RWPE2 (cell line): ENCODE data around the gene WEE1.

ENCODE experiments used
- ATAC-seq: fragments of 200-7000 bp; cut with Tn5 transposase; 3 replicates; pipeline ENCODE4 v1.9.1; 2021; ENCODE audit warnings: low read depth
- DNase-seq: peaks from one replicate; pipeline ENCODE4 v3.0.0-alpha.2; 2020; ENCODE audit warnings: low spot score
- H3K27ac ChIP-seq: fragments of 450-650 bp; 2 replicates; pipeline ENCODE4 v1.5.1; 2017; ENCODE audit warnings: mild to moderate bottlenecking; ENCODE audit not compliant: poor library complexity, severe bottlenecking
- H3K27me3 ChIP-seq: fragments of 250-450 bp; sonication (Bioruptor Pico); 2 replicates; pipeline ENCODE4 v1.5.1; 2021; ENCODE audit warnings: mild to moderate bottlenecking, moderate library complexity; ENCODE audit not compliant: insufficient read depth, poor library complexity, severe bottlenecking
- H3K36me3 ChIP-seq: fragments of 250-450 bp; sonication (Bioruptor Pico); 2 replicates; pipeline ENCODE4 v1.5.1; 2020; ENCODE audit warnings: low read depth, mild to moderate bottlenecking, moderate library complexity
- H3K4me1 ChIP-seq: fragments of 250-450 bp; sonication (Bioruptor Pico); 2 replicates; pipeline ENCODE4 v1.5.1; 2021; ENCODE audit warnings: mild to moderate bottlenecking, moderate library complexity; ENCODE audit not compliant: insufficient read depth, poor library complexity, severe bottlenecking
- H3K4me3 ChIP-seq: fragments of 250-450 bp; sonication (Bioruptor Pico); 2 replicates; pipeline ENCODE4 v1.5.1; 2021; ENCODE audit warnings: mild to moderate bottlenecking, moderate library complexity; ENCODE audit not compliant: severe bottlenecking
- H3K9me3 ChIP-seq: fragments of 250-450 bp; sonication (Bioruptor Pico); 2 replicates; pipeline ENCODE4 v1.5.1; 2021; ENCODE audit warnings: mild to moderate bottlenecking, moderate library complexity; ENCODE audit not compliant: severe bottlenecking
- TF ChIP-seq, protein P1 (sequence below): fragments of 450-650 bp; IDR thresholded peaks from one replicate; pipeline ENCODE4 v1.5.1; 2017; ENCODE audit warnings: mild to moderate bottlenecking, moderate library complexity; ENCODE audit not compliant: poor library complexity, severe bottlenecking

The WEE1 gene

DNA sequence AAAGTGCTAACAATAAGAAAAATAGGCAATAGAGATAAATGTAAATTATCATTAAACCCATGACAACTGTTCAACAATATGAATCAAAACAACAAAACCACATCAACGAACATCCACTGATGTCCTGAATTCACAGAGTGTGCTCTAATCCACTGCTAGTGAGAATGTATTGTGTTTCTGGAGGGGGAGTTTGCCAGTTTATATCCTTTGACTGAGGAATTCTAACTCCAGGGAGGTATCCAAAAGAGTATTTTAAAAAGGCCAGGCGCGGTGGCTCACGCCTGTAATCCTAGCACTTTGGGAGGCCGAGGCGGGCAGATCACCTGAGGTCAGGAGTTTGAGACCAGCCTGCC lies 1.7 kb upstream of the WEE1 start:
- DNase-seq (no peak), ATAC-seq (no peak)
- no peaks in the 10 kb centered on the region for H3K27me3 ChIP-seq
- H3K4me3 ChIP-seq, result no peak overlapping the region
- H3K4me1 ChIP-seq, result peaks cover 36% of the 10 kb centered on the region
- no peaks in the 10 kb centered on the region for H3K9me3 ChIP-seq
- peaks cover 23% of the 10 kb centered on the region for H3K36me3 ChIP-seq
- TF ChIP-seq, protein P1, sequence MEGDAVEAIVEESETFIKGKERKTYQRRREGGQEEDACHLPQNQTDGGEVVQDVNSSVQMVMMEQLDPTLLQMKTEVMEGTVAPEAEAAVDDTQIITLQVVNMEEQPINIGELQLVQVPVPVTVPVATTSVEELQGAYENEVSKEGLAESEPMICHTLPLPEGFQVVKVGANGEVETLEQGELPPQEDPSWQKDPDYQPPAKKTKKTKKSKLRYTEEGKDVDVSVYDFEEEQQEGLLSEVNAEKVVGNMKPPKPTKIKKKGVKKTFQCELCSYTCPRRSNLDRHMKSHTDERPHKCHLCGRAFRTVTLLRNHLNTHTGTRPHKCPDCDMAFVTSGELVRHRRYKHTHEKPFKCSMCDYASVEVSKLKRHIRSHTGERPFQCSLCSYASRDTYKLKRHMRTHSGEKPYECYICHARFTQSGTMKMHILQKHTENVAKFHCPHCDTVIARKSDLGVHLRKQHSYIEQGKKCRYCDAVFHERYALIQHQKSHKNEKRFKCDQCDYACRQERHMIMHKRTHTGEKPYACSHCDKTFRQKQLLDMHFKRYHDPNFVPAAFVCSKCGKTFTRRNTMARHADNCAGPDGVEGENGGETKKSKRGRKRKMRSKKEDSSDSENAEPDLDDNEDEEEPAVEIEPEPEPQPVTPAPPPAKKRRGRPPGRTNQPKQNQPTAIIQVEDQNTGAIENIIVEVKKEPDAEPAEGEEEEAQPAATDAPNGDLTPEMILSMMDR, result no peak
- H3K27ac ChIP-seq, result peak overlapping the region; percentile 97

DNA sequence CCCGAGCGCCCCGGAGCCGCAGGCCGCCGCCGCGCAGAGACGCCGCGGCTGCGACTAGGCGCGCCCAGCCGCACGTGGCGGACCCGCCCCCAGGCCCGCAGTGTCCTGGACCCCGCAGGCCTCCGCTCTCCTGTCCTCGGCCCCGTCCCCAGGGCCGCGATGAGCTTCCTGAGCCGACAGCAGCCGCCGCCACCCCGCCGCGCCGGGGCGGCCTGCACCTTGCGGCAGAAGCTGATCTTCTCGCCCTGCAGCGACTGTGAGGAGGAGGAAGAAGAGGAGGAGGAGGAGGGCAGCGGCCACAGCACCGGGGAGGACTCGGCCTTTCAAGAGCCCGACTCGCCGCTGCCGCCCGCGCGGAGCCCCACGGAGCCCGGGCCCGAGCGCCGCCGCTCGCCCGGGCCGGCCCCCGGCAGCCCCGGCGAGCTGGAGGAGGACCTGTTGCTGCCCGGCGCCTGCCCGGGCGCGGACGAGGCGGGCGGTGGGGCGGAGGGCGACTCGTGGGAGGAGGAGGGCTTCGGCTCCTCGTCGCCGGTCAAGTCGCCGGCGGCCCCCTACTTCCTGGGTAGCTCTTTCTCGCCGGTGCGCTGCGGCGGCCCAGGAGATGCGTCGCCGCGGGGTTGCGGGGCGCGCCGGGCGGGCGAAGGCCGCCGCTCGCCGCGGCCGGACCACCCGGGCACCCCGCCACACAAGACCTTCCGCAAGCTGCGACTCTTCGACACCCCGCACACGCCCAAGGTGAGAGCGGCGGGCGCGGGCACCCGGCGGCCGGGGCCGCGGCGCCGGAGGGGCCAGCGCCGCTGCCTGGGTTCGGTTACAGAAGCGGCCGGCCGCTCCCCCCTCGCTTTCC lies 528 bp downstream of the WEE1 start:
- Histone ChIP-seq H3K36me3 (peaks cover 46% of the 10 kb centered on the region), H3K27ac (peak overlapping the region; percentile 85), H3K9me3 (no peaks in the 10 kb centered on the region), H3K4me1 (peaks cover 35% of the 10 kb centered on the region), H3K27me3 (no peaks in the 10 kb centered on the region), H3K4me3 (peak overlapping the region; percentile 90)
- TF ChIP-seq, protein P1, result no peak
- no peak for DNase-seq
- ATAC-seq, result no peak

DNA sequence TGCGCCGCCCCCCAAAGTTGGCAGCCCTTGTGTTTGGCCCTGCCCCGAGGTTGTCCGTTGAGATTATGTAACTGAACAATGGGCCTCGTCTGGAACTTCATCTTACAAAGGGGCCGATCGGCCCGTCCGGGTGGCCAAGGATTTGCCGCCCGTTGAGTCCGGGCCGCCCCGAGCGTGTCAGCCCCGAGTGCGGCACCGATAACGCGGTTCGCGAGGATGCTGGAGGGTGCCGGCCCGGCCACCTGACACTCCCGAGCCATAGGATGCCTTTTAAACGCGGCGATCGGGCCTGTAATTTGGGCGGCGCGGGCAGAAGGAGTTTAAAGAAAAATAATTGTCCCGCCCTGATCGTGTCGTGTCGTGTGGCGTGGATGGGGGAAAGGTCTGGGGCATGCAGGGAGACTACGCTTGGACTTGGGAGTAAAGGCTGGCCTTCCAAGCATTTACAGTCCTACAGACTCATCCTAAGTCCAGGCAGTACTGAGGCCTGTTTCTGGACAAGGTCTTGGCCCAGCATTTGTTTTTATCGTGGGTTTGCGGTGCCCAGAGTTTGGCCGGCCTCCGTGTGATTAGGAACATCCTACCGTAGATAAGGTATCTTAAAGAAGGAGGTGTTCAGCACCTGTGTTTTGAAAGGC lies 1.3 kb downstream of the WEE1 start:
- Histone ChIP-seq H3K4me3 (peak overlapping the region; percentile 90), H3K36me3 (peaks cover 53% of the 10 kb centered on the region), H3K4me1 (peaks cover 28% of the 10 kb centered on the region), H3K27me3 (no peaks in the 10 kb centered on the region), H3K27ac (peak overlapping the region; percentile 85), H3K9me3 (no peaks in the 10 kb centered on the region)
- ATAC-seq, result peak; percentile 2; the same call in 1 of the 3 replicates
- TF ChIP-seq, protein P1, result no peak
- no peak for DNase-seq

DNA sequence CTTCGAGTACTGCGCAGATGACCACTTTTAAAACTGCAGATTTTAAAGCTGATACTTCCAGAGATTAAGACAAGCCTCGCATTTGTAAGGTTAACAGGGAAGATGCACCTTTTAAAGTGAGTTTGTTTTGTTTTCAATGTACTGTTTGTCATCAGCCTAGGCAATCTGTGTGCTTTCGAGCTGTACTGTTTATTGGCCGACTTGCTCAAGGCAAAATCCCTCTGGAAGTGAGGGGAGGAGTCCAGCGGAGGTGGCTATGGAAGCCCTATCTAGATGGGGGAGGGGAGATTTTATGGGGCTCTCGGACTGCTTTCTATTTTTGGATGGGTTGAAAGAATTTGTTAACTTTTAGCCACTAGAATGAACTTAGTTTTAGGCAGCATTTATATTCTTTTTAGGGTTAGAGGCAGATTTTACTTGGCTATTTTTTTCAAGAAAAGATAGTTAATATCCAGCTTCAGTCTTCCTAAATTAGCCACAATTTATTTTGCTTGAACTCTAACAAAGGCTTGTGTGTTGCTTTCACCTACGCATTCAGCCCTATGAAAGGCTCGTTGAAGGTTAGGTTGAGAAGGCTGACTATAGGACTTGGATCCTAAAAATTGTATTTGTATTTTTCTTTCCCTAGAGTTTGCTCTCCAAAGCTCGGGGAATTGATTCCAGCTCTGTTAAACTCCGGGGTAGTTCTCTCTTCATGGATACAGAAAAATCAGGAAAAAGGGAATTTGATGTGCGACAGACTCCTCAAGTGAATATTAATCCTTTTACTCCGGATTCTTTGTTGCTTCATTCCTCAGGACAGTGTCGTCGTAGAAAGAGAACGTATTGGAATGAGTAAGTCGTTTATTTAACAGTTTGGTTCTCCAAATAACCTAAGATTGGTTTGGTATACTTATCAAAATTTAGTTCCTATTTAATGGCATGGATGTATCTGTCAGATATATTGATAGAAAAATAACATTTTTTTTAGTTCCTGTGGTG lies 2.1 kb downstream of the WEE1 start:
- TF ChIP-seq, protein P1, result no peak
- peak; percentile 53 for ATAC-seq
- H3K27ac ChIP-seq, result peak overlapping the region; percentile 85
- H3K4me3 ChIP-seq, result peak overlapping the region; percentile 90
- H3K36me3 ChIP-seq, result peaks cover 61% of the 10 kb centered on the region
- H3K9me3 ChIP-seq, result no peaks in the 10 kb centered on the region
- H3K27me3 ChIP-seq, result no peaks in the 10 kb centered on the region
- peak; percentile 72 for DNase-seq
- peaks cover 25% of the 10 kb centered on the region for H3K4me1 ChIP-seq
